Measurements from ENCODE around the gene PRPF8. TPM values are rescaled to one million over a fixed set of nuclear protein-coding genes. Genes with fewer than 3 reads are reported as not detected.

PRPF8 gene
- total and polyA plus RNA-seq, 2 of the 8 experiments (the other 6 are each of a cell fraction or from before 2014, with no cell fraction given): 329 to 337 TPM

DNA sequence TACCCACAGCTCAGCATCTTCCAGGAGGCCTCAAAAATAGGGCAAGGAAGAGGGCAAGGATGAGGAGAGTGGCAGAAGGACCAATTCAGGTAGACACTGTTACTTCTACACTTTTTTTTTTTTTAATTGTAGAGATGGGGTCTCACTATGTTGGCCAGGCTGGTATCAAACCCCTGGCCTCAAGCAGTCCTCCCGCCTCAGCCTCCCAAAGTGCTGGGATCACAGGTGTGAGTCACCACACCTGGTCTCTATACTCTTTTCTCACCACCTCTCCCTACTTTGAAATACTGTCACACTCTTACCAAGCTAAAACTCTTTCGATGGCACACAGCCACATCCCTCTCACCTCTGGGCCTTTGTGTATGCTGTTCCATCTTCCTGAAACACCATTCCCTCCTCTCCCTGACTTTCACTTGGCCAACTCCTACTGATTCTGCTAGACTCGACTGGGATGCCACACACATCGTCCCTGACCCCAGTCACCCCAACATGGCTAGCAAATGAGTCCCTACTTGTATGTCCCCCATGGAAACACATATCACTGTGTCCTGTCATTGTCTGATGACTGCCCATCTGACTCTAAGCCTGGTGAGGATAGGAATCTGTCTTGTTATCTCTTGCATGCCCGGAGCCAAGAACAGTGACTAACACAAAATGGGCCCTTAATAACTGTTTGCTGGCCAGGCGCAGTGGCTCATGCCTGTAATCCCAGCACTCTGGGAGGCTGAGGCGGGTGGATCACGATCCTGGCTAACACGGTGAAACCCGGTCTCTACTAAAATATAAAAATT is 48.8 kb downstream of the PRPF8 start:
- Histone ChIP-seq H3K23me2 (ENCODE audit: low read depth, low read length) (no peaks in the 10 kb centered on the region), H4K20me1 (replicated peaks in 1 of 2; ENCODE audit: control insufficient read depth in 1 of 2, insufficient read depth in 2 of 2, low read length in 2 of 2) (no peaks in the 10 kb centered on the region), H3K4me1 (replicated peaks in 1 of 4; ENCODE audit: control insufficient read depth in 3 of 4, insufficient read depth in 4 of 4, low read length in 3 of 4) (peaks cover 0 to 23% (median 9%) of the 10 kb centered on the region in 4 experiments; a peak in 4 of 7 replicates), H2BK12ac (ENCODE audit: low read depth, low read length) (no peak overlapping the region), H3K36me3 (ENCODE audit: control insufficient read depth in 2 of 4, insufficient read depth in 4 of 4, low read length in 3 of 4) (0 out of 8 replicates have a peak, but pooled peaks cover 0 to 2% (median 0%) of the 10 kb centered on the region in 4 experiments), H3K23ac (ENCODE audit: insufficient read length) (no peak overlapping the region), H2BK120ac (replicated peaks; ENCODE audit: low read depth, low read length) (no peak overlapping the region), H3K18ac (ENCODE audit: extremely low read depth, low read length) (no peak overlapping the region), H2BK5ac (ENCODE audit: low read depth, low read length) (no peak overlapping the region), H2AK5ac (ENCODE audit: low read depth, low read length) (no peak overlapping the region), H3K4ac (replicated peaks; ENCODE audit: insufficient read length, low read depth, low read length) (no peak overlapping the region), H4K5ac (ENCODE audit: insufficient read length, low read depth, low read length) (no peak overlapping the region), H3K9me3 (ENCODE audit: insufficient read depth in 2 of 2, low read depth in 1 of 2, low read length in 1 of 2) (no peaks in the 10 kb centered on the region), H3K4me2 (ENCODE audit: insufficient read depth in 1 of 2, low read depth in 2 of 2, low read length in 2 of 2) (no peak overlapping the region), H3K14ac (ENCODE audit: insufficient read length) (no peak overlapping the region), H3K56ac (replicated peaks; ENCODE audit: insufficient read length, low read depth, low read length) (no peak overlapping the region), H3K27me3 (replicated peaks in 1 of 4; ENCODE audit: control insufficient read depth in 3 of 4, extremely low read depth in 1 of 4, insufficient read depth in 3 of 4, low read length in 3 of 4) (no peaks in the 10 kb centered on the region), H4K91ac (replicated peaks; ENCODE audit: insufficient read length, low read length) (no peak overlapping the region), H3K4me3 (ENCODE audit: extremely low read depth in 1 of 4, insufficient read depth in 2 of 4, low read depth in 3 of 4, low read length in 4 of 4) (no peak overlapping the region), H2AFZ (ENCODE audit: low read length) (no peak overlapping the region), H4K8ac (ENCODE audit: extremely low read depth, insufficient read depth, low read length) (no peak overlapping the region), H2BK20ac (ENCODE audit: low read length) (no peak overlapping the region), H3K79me1 (ENCODE audit: low read depth, low read length) (no peaks in the 10 kb centered on the region), H3K27ac (ENCODE audit: low read depth, low read length) (no peak overlapping the region), H2BK15ac (ENCODE audit: low read length) (no peak overlapping the region), H3K9ac (replicated peaks in 1 of 4; ENCODE audit: extremely low read depth in 1 of 4, low read depth in 3 of 4, low read length in 3 of 4) (no peak overlapping the region), H3K79me2 (ENCODE audit: control insufficient read depth in 1 of 2, insufficient read depth in 2 of 2, low read length in 2 of 2) (no peaks in the 10 kb centered on the region)
- CTCF ChIA-PET (ENCODE audit: partially characterized antibody): interaction anchor here (0.7 to 14.5 kb wide), 9 partner anchors 8 to 303 kb away, joined by 3 to 146 read pairs (median 4); no protein-coding TSS in a partner anchor
- no peak for FAIRE-seq
- TF ChIP-seq SUZ12 (IDR thresholded peaks at IDR 0.05; ENCODE audit: low read length) (no peak), KDM1A (IDR thresholded peaks at IDR 0.05; ENCODE audit: borderline replicate concordance, low read length) (peak; percentile 17; the same call in 1 of the 2 replicates)
- 81% methylated on average over 10 of the region's 10 CpGs; no CpG with 5 or more reads in 1 of the 2 experiments for WGBS, 2 experiments (ENCODE audit: extremely low coverage in 1 of 2, insufficient coverage in 1 of 2, insufficient read length in 1 of 2, insufficient replicate concordance in 2 of 2, low coverage in 1 of 2, low lambda C conversion rate in 2 of 2, missing lambda C conversion rate in 1 of 2)
- POLR2A ChIA-PET (ENCODE audit: partially characterized antibody): no interaction called here
- DNase-seq (ENCODE audit: low read depth in 1 of 2, low spot score in 2 of 2): no peak
